Measurements from ENCODE around the gene ZP4. TPM values are rescaled to one million over a fixed set of nuclear protein-coding genes. Genes with fewer than 3 reads are reported as not detected.
A peak's percentile ranks its signal among the peaks of the same experiment; 100 is the strongest.

The ZP4 gene, protein sequence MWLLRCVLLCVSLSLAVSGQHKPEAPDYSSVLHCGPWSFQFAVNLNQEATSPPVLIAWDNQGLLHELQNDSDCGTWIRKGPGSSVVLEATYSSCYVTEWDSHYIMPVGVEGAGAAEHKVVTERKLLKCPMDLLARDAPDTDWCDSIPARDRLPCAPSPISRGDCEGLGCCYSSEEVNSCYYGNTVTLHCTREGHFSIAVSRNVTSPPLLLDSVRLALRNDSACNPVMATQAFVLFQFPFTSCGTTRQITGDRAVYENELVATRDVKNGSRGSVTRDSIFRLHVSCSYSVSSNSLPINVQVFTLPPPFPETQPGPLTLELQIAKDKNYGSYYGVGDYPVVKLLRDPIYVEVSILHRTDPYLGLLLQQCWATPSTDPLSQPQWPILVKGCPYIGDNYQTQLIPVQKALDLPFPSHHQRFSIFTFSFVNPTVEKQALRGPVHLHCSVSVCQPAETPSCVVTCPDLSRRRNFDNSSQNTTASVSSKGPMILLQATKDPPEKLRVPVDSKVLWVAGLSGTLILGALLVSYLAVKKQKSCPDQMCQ
- total RNA-seq (2014; rRNA removed; shearing (Covaris generic)) = not detected in 2 replicates

GRCh38 chr1:237890822-237891221 lies at the start of gene ZP4:
TSS of gene ZP4 (minus strand) at chr1:237890922. CDS start at chr1:237890635, 287 bp downstream.
- DNase-seq = no peak
- Histone ChIP-seq H3K4me3 (no peak within 1 kb of the TSS), H3K9me3 (replicated peaks) (no peaks in the 10 kb centered on the region)

GRCh38 chr1:237938553-237938952 lies 47.8 kb upstream of the ZP4 start:
- no peaks in the 10 kb centered on the region for H3K27me3 ChIP-seq
- H3K4me1 ChIP-seq = no peaks in the 10 kb centered on the region
- H3K9me3 ChIP-seq (replicated peaks) = no peaks in the 10 kb centered on the region
- no peaks in the 10 kb centered on the region for H3K36me3 ChIP-seq
- no peak overlapping the region for H3K4me3 ChIP-seq
- peak in 1 of 2 experiments; percentile 21 for DNase-seq
- H3K27ac ChIP-seq = no peak overlapping the region

More at GRCh38 chr1:237890822-237891221, at the start of gene ZP4:
- no peaks in the 10 kb centered on the region for H3K4me1 ChIP-seq
- no peaks in the 10 kb centered on the region for H3K27me3 ChIP-seq
- H3K36me3 ChIP-seq = no peaks in the 10 kb centered on the region
- H3K27ac ChIP-seq = no peak within 1 kb of the TSS

GRCh38 chr1:237938068-237938467 lies 47.3 kb upstream of the ZP4 start:
- no peaks in the 10 kb centered on the region for H3K36me3 ChIP-seq
- H3K4me3 ChIP-seq = no peak overlapping the region
- H3K9me3 ChIP-seq (replicated peaks) = no peaks in the 10 kb centered on the region
- H3K27ac ChIP-seq = no peak overlapping the region
- DNase-seq = no peak
- H3K4me1 ChIP-seq = no peaks in the 10 kb centered on the region
- H3K27me3 ChIP-seq = no peaks in the 10 kb centered on the region

DNA sequence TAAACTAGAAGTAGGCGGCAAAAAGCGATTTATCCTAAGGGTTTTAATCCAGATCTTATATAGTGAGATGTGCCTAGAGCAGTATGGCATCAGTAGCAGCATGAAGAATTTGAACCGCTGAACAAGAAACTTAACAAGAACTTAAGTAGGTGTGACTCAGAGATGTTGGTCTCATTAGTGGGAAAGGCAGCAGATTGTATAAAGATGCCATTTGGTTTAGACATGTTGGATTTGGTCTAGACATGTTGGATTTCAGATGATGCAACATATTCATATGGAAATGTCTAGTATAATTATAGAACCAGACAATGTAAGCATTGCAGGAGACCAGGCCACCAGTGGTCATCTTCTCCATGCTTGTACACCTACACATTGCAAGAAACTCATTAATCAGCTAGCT lies 42.1 kb upstream of the ZP4 start:
- no peaks in the 10 kb centered on the region for H3K4me1 ChIP-seq
- H3K27ac ChIP-seq = no peak overlapping the region
- no peak overlapping the region for H3K4me3 ChIP-seq
- no peaks in the 10 kb centered on the region for H3K27me3 ChIP-seq
- no peaks in the 10 kb centered on the region for H3K36me3 ChIP-seq
- H3K9me3 ChIP-seq (replicated peaks) = no peaks in the 10 kb centered on the region
- no peak for DNase-seq

DNA sequence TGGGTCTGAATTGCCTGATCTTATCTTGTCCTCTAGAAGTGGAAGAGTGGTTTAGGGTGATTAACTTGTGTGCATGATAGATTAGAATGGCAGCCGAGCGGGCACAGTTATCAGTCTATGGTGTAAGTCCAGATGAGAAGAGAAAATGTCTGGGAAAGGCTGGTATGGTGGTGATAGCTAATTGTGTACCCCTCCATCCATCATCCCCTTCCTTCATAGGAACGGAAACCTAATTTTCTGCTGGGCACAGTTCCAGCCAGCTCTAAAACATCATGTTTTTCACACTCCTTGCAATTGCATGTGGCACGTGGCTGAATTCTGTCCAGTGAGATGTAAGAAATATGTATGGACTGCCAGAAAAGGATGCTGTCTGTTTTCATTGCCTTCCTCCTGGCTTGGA lies 40.9 kb upstream of the ZP4 start:
- H3K4me1 ChIP-seq = no peaks in the 10 kb centered on the region
- no peak overlapping the region for H3K27ac ChIP-seq
- DNase-seq = no peak
- H3K4me3 ChIP-seq = no peak overlapping the region
- H3K36me3 ChIP-seq = no peaks in the 10 kb centered on the region
- no peaks in the 10 kb centered on the region for H3K27me3 ChIP-seq
- no peaks in the 10 kb centered on the region for H3K9me3 ChIP-seq (replicated peaks)

GRCh38 chr1:237927198-237927597 lies 36.5 kb upstream of the ZP4 start:
- Histone ChIP-seq H3K27ac (no peak overlapping the region), H3K9me3 (replicated peaks) (no peaks in the 10 kb centered on the region), H3K4me3 (no peak overlapping the region), H3K4me1 (no peaks in the 10 kb centered on the region), H3K36me3 (no peaks in the 10 kb centered on the region), H3K27me3 (no peaks in the 10 kb centered on the region)
- DNase-seq = no peak

DNA sequence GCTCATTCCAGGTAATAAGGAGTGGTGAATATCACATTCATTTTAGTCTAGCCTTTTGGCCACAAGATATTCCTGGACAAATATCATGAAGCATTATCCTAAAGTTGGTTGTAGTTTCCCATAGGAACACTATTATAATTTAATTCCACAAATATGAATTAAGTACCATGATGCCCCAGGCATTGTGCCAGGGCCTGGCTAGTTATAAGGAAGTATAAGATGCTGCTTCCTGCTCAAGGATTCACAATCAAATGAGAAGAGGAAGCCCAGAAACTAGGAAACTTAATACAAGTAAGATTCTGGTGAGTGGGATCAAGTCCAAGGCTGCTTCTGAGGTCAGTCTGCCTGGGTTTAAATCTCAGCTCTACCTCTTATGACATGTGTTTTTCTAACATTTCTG lies 30.6 kb upstream of the ZP4 start:
- H3K27ac ChIP-seq = no peak overlapping the region
- DNase-seq = no peak
- H3K4me1 ChIP-seq = no peaks in the 10 kb centered on the region
- H3K36me3 ChIP-seq = no peaks in the 10 kb centered on the region
- no peaks in the 10 kb centered on the region for H3K9me3 ChIP-seq (replicated peaks)
- no peaks in the 10 kb centered on the region for H3K27me3 ChIP-seq
- H3K4me3 ChIP-seq = no peak overlapping the region

DNA sequence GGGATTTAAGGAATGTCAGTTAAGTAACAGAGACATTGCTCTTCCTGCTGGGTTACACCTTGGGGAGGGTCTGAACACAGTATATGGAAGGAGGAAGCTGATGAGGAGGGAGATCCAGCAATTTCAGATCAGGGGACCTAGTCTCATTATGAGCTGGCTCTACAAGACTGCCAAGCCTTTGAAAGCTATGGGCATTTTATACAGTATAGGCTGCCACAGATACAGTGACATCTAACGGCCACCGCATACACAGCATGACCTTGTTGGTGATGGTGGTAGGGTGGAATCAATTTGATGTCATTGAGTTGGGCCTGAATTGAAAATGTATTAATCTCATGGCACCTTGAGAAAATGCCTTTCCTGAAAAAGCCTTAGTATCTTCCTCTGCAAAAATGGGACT lies 22.6 kb upstream of the ZP4 start:
- Histone ChIP-seq H3K4me3 (no peak overlapping the region), H3K4me1 (no peaks in the 10 kb centered on the region), H3K27me3 (no peaks in the 10 kb centered on the region), H3K27ac (no peak overlapping the region), H3K9me3 (replicated peaks) (no peaks in the 10 kb centered on the region), H3K36me3 (no peaks in the 10 kb centered on the region)
- no peak for DNase-seq

DNA sequence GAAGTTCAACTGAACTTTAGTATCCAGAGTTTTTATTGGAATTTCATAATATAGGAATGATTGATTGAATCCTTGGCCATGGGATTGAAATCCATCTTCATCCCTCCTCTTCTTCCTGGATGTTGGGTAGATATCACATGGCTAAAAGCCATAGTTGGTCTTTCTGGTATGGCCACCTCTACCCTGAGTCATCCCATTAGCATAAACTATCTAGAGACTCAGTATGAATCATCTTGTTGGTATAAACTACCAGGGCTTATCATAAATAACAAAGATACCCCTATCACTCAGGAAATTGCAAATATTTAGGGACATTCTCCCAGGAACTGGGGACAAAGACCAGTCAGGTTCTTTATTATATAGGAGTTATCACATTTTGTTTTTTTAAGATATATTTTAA lies 21.2 kb upstream of the ZP4 start:
- H3K36me3 ChIP-seq = no peaks in the 10 kb centered on the region
- H3K4me1 ChIP-seq = no peaks in the 10 kb centered on the region
- no peak overlapping the region for H3K4me3 ChIP-seq
- no peak for DNase-seq
- H3K27me3 ChIP-seq = no peaks in the 10 kb centered on the region
- H3K27ac ChIP-seq = no peak overlapping the region
- H3K9me3 ChIP-seq (replicated peaks) = no peaks in the 10 kb centered on the region

GRCh38 chr1:237910834-237911233 lies 20.1 kb upstream of the ZP4 start:
- Histone ChIP-seq H3K27me3 (no peaks in the 10 kb centered on the region), H3K27ac (no peak overlapping the region), H3K36me3 (no peaks in the 10 kb centered on the region), H3K4me1 (no peaks in the 10 kb centered on the region), H3K9me3 (replicated peaks) (no peaks in the 10 kb centered on the region), H3K4me3 (no peak overlapping the region)
- DNase-seq = no peak

DNA sequence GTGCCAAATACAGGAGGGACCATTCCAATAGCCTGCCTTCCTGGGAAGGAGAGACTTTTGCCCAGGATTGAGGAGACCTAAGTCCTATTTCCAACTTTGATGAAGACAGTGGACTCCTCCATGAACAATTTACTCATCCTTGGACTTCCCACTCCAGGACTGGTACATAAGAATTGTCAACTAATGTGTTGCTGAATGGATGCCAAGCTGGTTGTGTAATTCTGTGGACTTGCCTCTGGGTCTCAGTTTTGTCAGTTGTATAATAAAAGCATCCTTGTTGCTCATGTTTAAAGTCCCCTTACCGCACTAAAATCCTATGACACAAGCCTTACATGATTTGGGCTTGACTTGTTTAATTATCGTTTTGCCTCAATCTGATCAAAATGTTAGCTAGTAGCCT lies 13.2 kb upstream of the ZP4 start:
- peaks cover 9% of the 10 kb centered on the region; the same call in 1 of the 2 replicates for H3K4me1 ChIP-seq
- H3K27ac ChIP-seq = no peak overlapping the region
- H3K36me3 ChIP-seq = no peaks in the 10 kb centered on the region
- no peak for DNase-seq
- H3K27me3 ChIP-seq = no peaks in the 10 kb centered on the region
- H3K4me3 ChIP-seq = no peak overlapping the region
- H3K9me3 ChIP-seq (replicated peaks) = no peaks in the 10 kb centered on the region

DNA sequence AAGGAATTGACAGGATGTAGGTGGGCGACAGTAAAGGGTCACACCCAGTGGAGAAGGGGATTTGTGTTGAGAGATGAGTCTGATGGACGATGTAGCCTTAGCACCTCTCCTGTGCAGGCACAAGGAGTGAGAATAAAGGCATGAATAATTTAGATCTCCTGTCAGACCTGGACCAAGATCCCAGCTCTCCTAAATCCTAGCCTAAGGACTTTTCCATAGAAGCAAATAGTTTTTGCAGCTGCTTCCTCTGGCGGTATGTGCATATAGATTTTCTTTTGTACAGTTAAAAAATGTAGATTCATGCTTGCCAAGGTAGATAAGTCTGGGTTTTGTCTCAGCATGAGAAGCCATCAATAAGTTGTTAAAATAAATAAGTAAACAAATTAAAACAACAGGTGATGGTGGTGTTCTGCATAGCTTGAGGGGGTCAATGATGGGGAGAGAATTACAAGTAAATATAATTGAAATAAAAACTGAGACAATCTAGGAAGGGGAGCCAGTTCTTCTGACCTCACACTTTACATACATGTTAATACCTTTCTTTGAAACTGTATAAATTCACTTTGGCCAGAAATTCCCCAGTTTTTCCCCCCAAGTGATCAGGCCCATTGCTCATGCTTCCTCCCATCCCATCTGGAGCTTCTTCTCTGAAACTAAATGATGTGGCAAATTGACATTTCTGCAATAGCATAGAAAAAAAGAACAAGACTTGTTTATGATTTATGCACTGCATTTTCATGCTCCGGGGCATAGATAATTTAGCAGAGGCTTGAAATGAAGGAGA lies 12.4 kb upstream of the ZP4 start:
- Histone ChIP-seq H3K9me3 (replicated peaks) (no peaks in the 10 kb centered on the region), H3K27ac (0 out of 2 replicates have a peak overlapping the region, but pooled peaks have one; percentile 4), H3K4me1 (peaks cover 9% of the 10 kb centered on the region; the same call in 1 of the 2 replicates), H3K36me3 (no peaks in the 10 kb centered on the region), H3K4me3 (no peak overlapping the region), H3K27me3 (no peaks in the 10 kb centered on the region)
- peak; percentile 15 to 64 for DNase-seq

DNA sequence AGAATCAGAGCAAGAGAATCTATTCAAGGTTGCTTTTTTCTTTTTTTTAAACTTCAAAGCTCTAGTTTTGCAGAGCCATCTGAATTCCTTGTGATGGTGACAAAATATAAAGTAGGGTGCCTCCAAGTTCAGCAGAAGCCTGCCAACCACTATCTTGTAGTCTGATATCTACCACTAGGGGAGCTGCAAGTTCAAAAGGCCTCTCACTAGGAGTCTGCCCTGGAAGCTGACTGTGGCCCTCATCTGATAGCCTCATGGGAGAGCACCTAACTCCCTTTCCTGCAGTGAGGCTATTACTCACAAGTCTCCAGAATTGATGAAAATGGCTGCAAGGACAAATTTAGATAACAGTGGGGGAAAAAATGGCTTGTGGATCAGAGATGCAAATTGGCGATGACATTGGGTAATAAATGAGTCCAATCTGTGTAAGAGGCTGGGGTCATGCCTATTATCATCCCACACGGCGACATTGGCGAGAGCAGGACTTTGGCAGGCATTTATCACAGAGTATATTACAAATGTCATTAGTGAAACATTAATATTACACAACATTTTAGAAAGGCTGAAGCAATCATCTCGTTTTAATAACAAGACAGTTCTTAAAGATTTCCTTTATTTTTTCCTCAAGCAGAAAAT lies 10.7 kb upstream of the ZP4 start:
- Histone ChIP-seq H3K27me3 (no peaks in the 10 kb centered on the region), H3K4me1 (peaks cover 9% of the 10 kb centered on the region; the same call in 1 of the 2 replicates), H3K9me3 (replicated peaks) (no peaks in the 10 kb centered on the region), H3K36me3 (no peaks in the 10 kb centered on the region), H3K4me3 (no peak overlapping the region), H3K27ac (no peak overlapping the region)
- DNase-seq = peak; percentile 20 to 64

- Histone ChIP-seq H3K9me3 (replicated peaks) (no peaks in the 10 kb centered on the region), H3K27me3 (no peaks in the 10 kb centered on the region), H3K27ac (no peak overlapping the region), H3K4me1 (no peaks in the 10 kb centered on the region), H3K4me3 (no peak overlapping the region), H3K36me3 (no peaks in the 10 kb centered on the region)
- DNase-seq = no peak
Measured at GRCh38 chr1:237895630-237896029, 4.9 kb upstream of the ZP4 start.

DNA sequence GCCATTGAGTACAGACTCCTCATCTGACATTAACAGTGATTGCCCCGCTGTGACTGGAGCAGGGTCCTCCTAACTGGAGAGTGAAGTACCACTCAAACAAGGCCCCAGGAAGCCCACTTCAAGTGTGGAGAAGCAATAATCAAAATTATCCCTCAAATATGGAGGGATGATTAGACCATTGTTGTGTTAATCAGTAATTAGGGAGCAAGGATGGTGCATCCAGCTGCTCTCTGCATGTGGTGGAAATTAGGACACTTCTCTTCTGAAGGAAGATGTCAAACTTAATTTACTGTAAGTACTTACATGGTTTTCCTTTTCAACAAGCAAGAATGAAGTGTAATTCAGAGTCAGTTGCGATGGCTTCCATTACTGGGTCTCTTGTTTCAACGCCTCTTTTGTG lies 3.4 kb upstream of the ZP4 start:
- H3K4me3 ChIP-seq = no peak overlapping the region
- no peaks in the 10 kb centered on the region for H3K27me3 ChIP-seq
- H3K27ac ChIP-seq = no peak overlapping the region
- no peaks in the 10 kb centered on the region for H3K36me3 ChIP-seq
- H3K4me1 ChIP-seq = no peaks in the 10 kb centered on the region
- DNase-seq = no peak
- no peaks in the 10 kb centered on the region for H3K9me3 ChIP-seq (replicated peaks)

Data from SJCRH30 (cell line).